ENCODE data around the gene HTR5A. TPM values are rescaled to one million over a fixed set of nuclear protein-coding genes. Genes with fewer than 3 reads are reported as not detected.

HTR5A gene
- total and polyA plus RNA-seq, 8 donors: not detected

GRCh38 chr7:155064186-155064585 lies 5.9 kb upstream of the HTR5A start:
- DNase-seq: no peak
- Histone ChIP-seq H3K27ac (no peak overlapping the region), H3K36me3 (no peaks in the 10 kb centered on the region), H3K9me3 (no peaks in the 10 kb centered on the region), H3K27me3 (no peaks in the 10 kb centered on the region), H3K4me3 (no peak overlapping the region), H3K4me1 (no peaks in the 10 kb centered on the region)
- no peak for TF ChIP-seq CTCF (IDR thresholded peaks at IDR 0.05)
- no peak for ATAC-seq
- intact Hi-C loops (cut with DNase I): no loop called here

DNA sequence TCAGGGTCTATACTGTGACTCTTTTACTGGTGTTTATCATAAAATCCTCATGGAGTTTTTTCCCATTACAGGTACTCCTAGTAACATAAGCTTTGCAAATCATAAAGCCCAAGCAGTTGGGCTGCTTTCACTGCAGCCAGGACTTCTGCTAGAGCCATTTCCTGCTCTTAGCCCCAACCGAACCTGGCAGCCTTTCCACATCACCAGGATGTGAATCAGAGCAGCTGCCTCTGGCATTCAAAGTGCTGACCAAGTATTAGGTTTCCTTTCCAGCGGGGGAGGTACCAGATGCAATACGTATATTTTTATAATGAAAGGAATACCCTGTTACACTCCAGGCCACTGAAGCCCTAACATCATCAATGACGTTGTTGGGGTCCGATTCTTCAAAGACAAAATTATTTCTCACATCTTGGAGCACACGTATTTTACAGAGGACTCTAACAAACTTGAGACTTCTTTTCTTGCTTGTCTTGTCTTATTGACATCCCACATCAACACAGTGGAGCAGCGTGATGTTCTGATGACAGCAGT lies 3.6 kb upstream of the HTR5A start:
- intact Hi-C loops (cut with DNase I): no loop called here
- no peaks in the 10 kb centered on the region for H3K36me3 ChIP-seq
- DNase-seq: peak in 1 of 4 donors; percentile 36
- H3K27ac ChIP-seq: no peak overlapping the region
- peaks cover 11 to 17% of the 10 kb centered on the region in 2 donors for H3K27me3 ChIP-seq
- H3K4me1 ChIP-seq: no peaks in the 10 kb centered on the region
- no peaks in the 10 kb centered on the region for H3K9me3 ChIP-seq
- no peak for TF ChIP-seq CTCF (IDR thresholded peaks at IDR 0.05)
- H3K4me3 ChIP-seq: no peak overlapping the region
- ATAC-seq: peak; percentile 21

- Histone ChIP-seq H3K36me3 (no peaks in the 10 kb centered on the region), H3K4me3 (no peak overlapping the region), H3K27ac (no peak overlapping the region), H3K27me3 (peaks cover 17 to 51% of the 10 kb centered on the region in 2 donors), H3K4me1 (no peaks in the 10 kb centered on the region), H3K9me3 (no peaks in the 10 kb centered on the region)
- intact Hi-C loops (cut with DNase I): no loop called here
- ATAC-seq (no peak), DNase-seq (peak in 1 of 4 donors; percentile 73)
- TF ChIP-seq CTCF (IDR thresholded peaks at IDR 0.05): no peak
Measured at GRCh38 chr7:155071121-155071651, 1.1 kb downstream of the HTR5A start.

GRCh38 chr7:155071916-155072571 lies 1.9 kb downstream of the HTR5A start:
- Histone ChIP-seq H3K9me3 (no peaks in the 10 kb centered on the region), H3K36me3 (no peaks in the 10 kb centered on the region), H3K4me3 (no peak overlapping the region), H3K27ac (no peak overlapping the region), H3K27me3 (peaks cover 17 to 55% of the 10 kb centered on the region in 2 donors), H3K4me1 (no peaks in the 10 kb centered on the region)
- no peak for DNase-seq
- intact Hi-C loops (cut with DNase I): no loop called here
- TF ChIP-seq CTCF (IDR thresholded peaks at IDR 0.05): no peak
- no peak for ATAC-seq

- DNase-seq (no peak), ATAC-seq (no peak)
- no peaks in the 10 kb centered on the region for H3K4me1 ChIP-seq
- peaks cover 17 to 55% of the 10 kb centered on the region in 2 donors for H3K27me3 ChIP-seq
- no peak overlapping the region for H3K4me3 ChIP-seq
- no peak for TF ChIP-seq CTCF (IDR thresholded peaks at IDR 0.05)
- intact Hi-C loops (cut with DNase I): no loop called here
- no peaks in the 10 kb centered on the region for H3K36me3 ChIP-seq
- no peak overlapping the region for H3K27ac ChIP-seq
- no peaks in the 10 kb centered on the region for H3K9me3 ChIP-seq
Measured at GRCh38 chr7:155073922-155074321, 3.8 kb downstream of the HTR5A start.
